H1 (cell line): ENCODE measurements around the gene BCL6B. TPM values are rescaled to one million over a fixed set of nuclear protein-coding genes. Genes with fewer than 3 reads are reported as not detected.
A peak's percentile ranks its signal among the peaks of the same experiment; 100 is the strongest.

Experiments
- CTCF ChIA-PET: fragments of 300-600 bp; sonication (Branson Sonifier 250); formaldehyde crosslinking; loops from one replicate; lab custom pipeline; 2021; ENCODE audit not compliant: partially characterized antibody; lab: Charles Lee
- POLR2A ChIA-PET: fragments of 300-600 bp; sonication (Branson Sonifier 250); formaldehyde crosslinking; loops from one replicate; lab custom pipeline; 2021; ENCODE audit warnings: inconsistent platforms; ENCODE audit not compliant: partially characterized antibody; lab: Charles Lee
- DNase-seq, 2 experiments: peaks; one replicate each; pipeline versions ENCODE4 v3.0.0 to v3.0.0-alpha.2; 2010 to 2022; ENCODE audit warnings: low spot score in 2 of 2, low read depth in 1 of 2, mixed read lengths in 1 of 2
- FAIRE-seq: peaks from 2 replicates; lab custom pipeline; 2011; peaks lifted over from hg19 to GRCh38; lab: Jason Lieb, UNC
- H2AFZ ChIP-seq: 2 replicates; pipeline ENCODE4 v1.8.1; 2012; ENCODE audit warnings: low read length, inconsistent platforms
- H2AK5ac ChIP-seq: 2 replicates; pipeline ENCODE4 v1.6.1; 2013; ENCODE audit warnings: low read depth, low read length
- H2BK120ac ChIP-seq: replicated peaks from 2 replicates; pipeline ENCODE3; 2013; ENCODE audit warnings: low read depth, low read length, inconsistent platforms
- H2BK12ac ChIP-seq: 2 replicates; pipeline ENCODE4 v1.6.1; 2013; ENCODE audit warnings: low read depth, low read length
- H2BK15ac ChIP-seq: 2 replicates; pipeline ENCODE4 v1.6.1; 2013; ENCODE audit warnings: low read length
- H2BK20ac ChIP-seq: 2 replicates; pipeline ENCODE4 v1.6.1; 2013; ENCODE audit warnings: low read length
- H2BK5ac ChIP-seq: 2 replicates; pipeline ENCODE4 v1.6.1; 2013; ENCODE audit warnings: low read depth, low read length
- H3K14ac ChIP-seq: 2 replicates; pipeline ENCODE4 v1.6.1; 2013; ENCODE audit warnings: inconsistent platforms; ENCODE audit not compliant: insufficient read length
- H3K18ac ChIP-seq: 2 replicates; pipeline ENCODE4 v1.6.1; 2013; ENCODE audit warnings: low read length; ENCODE audit errors: extremely low read depth
- H3K23ac ChIP-seq: 2 replicates; pipeline ENCODE4 v1.6.1; 2013; ENCODE audit warnings: inconsistent platforms; ENCODE audit not compliant: insufficient read length
- H3K23me2 ChIP-seq: 2 replicates; pipeline ENCODE4 v1.6.1; 2013; ENCODE audit warnings: low read depth, low read length
- H3K27ac ChIP-seq: 2 replicates; pipeline ENCODE4 v1.6.1; 2011; ENCODE audit warnings: low read depth, low read length, inconsistent platforms
- H3K27me3 ChIP-seq, 4 experiments: replicated peaks in 1 of 4; 1 replicate in 1 of 4; 2 replicates in 3 of 4; pipeline versions ENCODE4 v1.6.1 to v1.8.1; 2011 to 2013; ENCODE audit warnings: low read length in 3 of 4, mild to moderate bottlenecking in 3 of 4, inconsistent platforms in 2 of 4, mixed read lengths in 2 of 4, moderate library complexity in 1 of 4; ENCODE audit not compliant: control insufficient read depth in 3 of 4, insufficient read depth in 3 of 4; ENCODE audit errors: extremely low read depth in 1 of 4
- H3K36me3 ChIP-seq, 4 experiments: 2 replicates each; pipeline versions ENCODE4 v1.6.1 to v1.8.1; 2011 to 2013; ENCODE audit warnings: mild to moderate bottlenecking in 4 of 4, low read length in 3 of 4, moderate library complexity in 2 of 4, control low read depth in 1 of 4, inconsistent platforms in 1 of 4; ENCODE audit not compliant: insufficient read depth in 4 of 4, control insufficient read depth in 2 of 4
- H3K4ac ChIP-seq: replicated peaks from 2 replicates; pipeline ENCODE3; 2013; ENCODE audit warnings: low read length, low read depth, mixed read lengths, inconsistent platforms; ENCODE audit not compliant: insufficient read length
- H3K4me1 ChIP-seq, 4 experiments: replicated peaks in 1 of 4; 1 replicate in 1 of 4; 2 replicates in 3 of 4; pipeline versions ENCODE4 v1.6.1 to v1.8.1; 2011 to 2013; ENCODE audit warnings: low read length in 3 of 4, inconsistent platforms in 2 of 4, mixed read lengths in 1 of 4; ENCODE audit not compliant: insufficient read depth in 4 of 4, control insufficient read depth in 3 of 4
- H3K4me2 ChIP-seq, 2 experiments: 2 replicates each; pipeline versions ENCODE4 v1.6.1 to v1.8.1; 2011 to 2013; ENCODE audit warnings: low read depth in 2 of 2, low read length in 2 of 2, control low read depth in 1 of 2, inconsistent platforms in 1 of 2, mild to moderate bottlenecking in 1 of 2; ENCODE audit not compliant: insufficient read depth in 1 of 2
- H3K4me3 ChIP-seq, 4 experiments: fragments of 200-600, 300-600 bp in 1 of 4; sonication (generic), shearing (Covaris generic), sonication (Bioruptor Twin) in 1 of 4; 2 replicates each; pipeline versions ENCODE4 v1.5.1 to v1.8.1; 2011 to 2016; ENCODE audit warnings: low read length in 4 of 4, low read depth in 3 of 4, control low read depth in 2 of 4, inconsistent platforms in 2 of 4, mild to moderate bottlenecking in 2 of 4, mixed read lengths in 1 of 4, moderate library complexity in 1 of 4; ENCODE audit not compliant: insufficient read depth in 2 of 4; ENCODE audit errors: extremely low read depth in 1 of 4
- H3K56ac ChIP-seq: replicated peaks from 2 replicates; pipeline ENCODE3; 2013; ENCODE audit warnings: low read depth, mild to moderate bottlenecking, mixed read lengths, low read length, inconsistent platforms; ENCODE audit not compliant: insufficient read length
- H3K79me1 ChIP-seq: 2 replicates; pipeline ENCODE4 v1.6.1; 2013; ENCODE audit warnings: low read depth, low read length, control low read depth
- H3K79me2 ChIP-seq, 2 experiments: 2 replicates each; pipeline versions ENCODE4 v1.6.1 to v1.8.1; 2012 to 2013; ENCODE audit warnings: low read length in 2 of 2, mild to moderate bottlenecking in 2 of 2, inconsistent platforms in 1 of 2; ENCODE audit not compliant: insufficient read depth in 2 of 2, control insufficient read depth in 1 of 2
- H3K9ac ChIP-seq, 4 experiments: replicated peaks in 1 of 4; 1 replicate in 1 of 4; 2 replicates in 3 of 4; pipeline versions ENCODE4 v1.6.1 to v1.8.1; 2011 to 2013; ENCODE audit warnings: low read depth in 3 of 4, low read length in 3 of 4, control low read depth in 2 of 4, mild to moderate bottlenecking in 2 of 4, moderate library complexity in 2 of 4, inconsistent platforms in 1 of 4; ENCODE audit errors: extremely low read depth in 1 of 4
- H3K9me3 ChIP-seq, 2 experiments: 2 replicates each; pipeline versions ENCODE4 v1.6.1 to v1.8.1; 2012 to 2013; ENCODE audit warnings: mild to moderate bottlenecking in 2 of 2, moderate library complexity in 2 of 2, control low read depth in 1 of 2, inconsistent platforms in 1 of 2, low read depth in 1 of 2, low read length in 1 of 2, mixed read lengths in 1 of 2; ENCODE audit not compliant: insufficient read depth in 2 of 2
- H4K20me1 ChIP-seq, 2 experiments: replicated peaks in 1 of 2; 2 replicates each; pipeline versions ENCODE3 to v1.8.1; 2011 to 2013; ENCODE audit warnings: inconsistent platforms in 2 of 2, low read length in 2 of 2, mild to moderate bottlenecking in 1 of 2; ENCODE audit not compliant: insufficient read depth in 2 of 2, control insufficient read depth in 1 of 2
- H4K5ac ChIP-seq: 2 replicates; pipeline ENCODE4 v1.6.1; 2013; ENCODE audit warnings: low read length, low read depth, mixed read lengths, inconsistent platforms; ENCODE audit not compliant: insufficient read length
- H4K8ac ChIP-seq: 2 replicates; pipeline ENCODE4 v1.8.0; 2013; ENCODE audit warnings: mild to moderate bottlenecking, moderate library complexity, low read length, inconsistent platforms; ENCODE audit not compliant: insufficient read depth; ENCODE audit errors: extremely low read depth
- H4K91ac ChIP-seq: replicated peaks from 2 replicates; pipeline ENCODE3; 2013; ENCODE audit warnings: low read length, mixed read lengths, inconsistent platforms; ENCODE audit not compliant: insufficient read length
- NRF1 ChIP-seq: IDR thresholded peaks from 2 replicates; pipeline ENCODE4 v1.6.1; 2011; ENCODE audit warnings: mild to moderate bottlenecking, low read depth, low read length, improper control_type of control experiment
- RNF2 ChIP-seq: fragments of 200-900, 300-1000 bp; sonication (generic); IDR thresholded peaks from 2 replicates; pipeline ENCODE4 v1.7.1; 2016; ENCODE audit warnings: borderline replicate concordance, low read depth, mild to moderate bottlenecking, antibody characterized with exemption, low read length; ENCODE audit not compliant: poor library complexity, severe bottlenecking; ENCODE audit errors: missing control alignments
- WGBS, 2 experiments: shearing (Covaris generic) in 1 of 2; methylation state at CpG; one replicate each; pipeline versions ENCODE4 v1.1.6 to v1.1.7; 2013 to 2015; ENCODE audit warnings: low lambda C conversion rate in 2 of 2, mixed read lengths in 2 of 2, inconsistent platforms in 1 of 2, low coverage in 1 of 2, missing lambda C conversion rate in 1 of 2; ENCODE audit not compliant: insufficient replicate concordance in 2 of 2, insufficient coverage in 1 of 2, insufficient read length in 1 of 2; ENCODE audit errors: extremely low coverage in 1 of 2, missing lambda C conversion rate in 1 of 2; 5-methylcytosine and 5-hydroxymethylcytosine counted together
- polyA plus RNA-seq, 7 experiments: library from polyadenylated mRNA; depleted of rRNA in 3 of 7; stranded (reverse) in 5 of 7; unstranded in 2 of 7; fragments of >200 nt in 5 of 7; fragments of 200-250 nt in 2 of 7; gene quantifications; 1 replicate in 5 of 7; 2 replicates in 1 of 7; 4 replicates in 1 of 7; pipeline versions ENCODE4 v1.2.1 to v1.2.3, GENCODE V29; 2011 to 2013; ENCODE audit warnings: missing spikeins in 2 of 7, mixed read lengths in 2 of 7
- total RNA-seq: library from RNA; stranded (reverse); fragmentation: NEBNext Ultra II Directional; extraction: Animal tissue kit (Norgen Biotek cat#: 25700); gene quantifications from 2 replicates; pipeline ENCODE4 v1.2.1, GENCODE V29; 2021
- TF ChIP-seq, protein P1 (sequence below): IDR thresholded peaks from 2 replicates; pipeline ENCODE4 v1.6.1; 2011; ENCODE audit warnings: low read depth, mild to moderate bottlenecking, low read length; ENCODE audit not compliant: insufficient read depth
- TF ChIP-seq, protein P2 (sequence below): IDR thresholded peaks from 2 replicates; pipeline ENCODE4 v1.6.1; 2011; ENCODE audit warnings: low read length, improper control_type of control experiment

Gene BCL6B
- total and polyA plus RNA-seq, 2 of the 8 experiments (the other 6 are each of a cell fraction or from before 2014, with no cell fraction given) = 6.6 to 8.7 TPM

DNA sequence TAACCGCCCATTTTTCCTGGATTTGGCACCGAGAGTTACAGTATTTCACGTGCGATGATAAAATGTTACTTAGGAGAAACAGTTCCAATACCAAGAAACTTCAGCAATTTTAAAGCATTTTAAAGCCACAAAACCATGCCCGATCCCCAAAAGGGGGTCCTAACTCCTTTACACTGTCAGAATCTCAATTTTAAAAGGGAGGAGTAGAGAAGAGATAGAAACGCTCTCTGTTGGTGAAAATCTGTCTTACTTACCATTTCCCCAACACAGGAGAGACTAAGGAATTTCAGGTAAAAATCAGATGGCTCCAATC lies 11.0 kb upstream of the BCL6B start:
- CTCF ChIA-PET = interaction anchor here (1.5 kb wide), 1 partner anchor 10 kb away, joined by 8 read pairs; no protein-coding TSS in a partner anchor
- 15% methylated on average over 6 of the region's 6 CpGs; no CpG with 5 or more reads in 1 of the 2 experiments for WGBS, 2 experiments
- Histone ChIP-seq H4K8ac (no peak overlapping the region), H4K91ac (no peak overlapping the region), H3K4ac (no peak overlapping the region), H3K23me2 (peaks cover 14% of the 10 kb centered on the region), H2BK12ac (no peak overlapping the region; the same call in 1 of the 2 replicates), H3K27ac (peak overlapping the region; percentile 100), H2AFZ (peak overlapping the region; percentile 99), H3K79me2 (peaks cover 0 to 38% of the 10 kb centered on the region in 2 experiments; a peak in 3 of 4 replicates), H2AK5ac (no peak overlapping the region), H3K36me3 (no peaks in the 10 kb centered on the region; a peak in 1 of 8 replicates), H4K20me1 (peaks cover 2 to 3% of the 10 kb centered on the region in 2 experiments), H3K79me1 (peaks cover 7% of the 10 kb centered on the region; the same call in 1 of the 2 replicates), H4K5ac (no peak overlapping the region), H3K4me3 (peak overlapping the region; percentile 86 to 100 (median 88)), H3K23ac (no peak overlapping the region), H2BK5ac (peak overlapping the region; percentile 92; the same call in 1 of the 2 replicates), H3K4me1 (peaks cover 0 to 19% (median 11%) of the 10 kb centered on the region in 4 experiments; a peak in 6 of 7 replicates), H2BK20ac (no peak overlapping the region), H3K4me2 (peak overlapping the region; percentile 66 to 96), H3K56ac (no peak overlapping the region), H3K14ac (no peak overlapping the region), H3K9ac (peak overlapping the region in 3 of 4 experiments; percentile 97 to 99 (median 99); a peak in 5 of 7 replicates), H2BK120ac (no peak overlapping the region), H3K27me3 (no peaks in the 10 kb centered on the region), H3K9me3 (no peaks in the 10 kb centered on the region), H2BK15ac (no peak overlapping the region), H3K18ac (no peak overlapping the region)
- DNase-seq (no peak), FAIRE-seq (no peak)
- no peak for TF ChIP-seq NRF1
- TF ChIP-seq, protein P1, sequence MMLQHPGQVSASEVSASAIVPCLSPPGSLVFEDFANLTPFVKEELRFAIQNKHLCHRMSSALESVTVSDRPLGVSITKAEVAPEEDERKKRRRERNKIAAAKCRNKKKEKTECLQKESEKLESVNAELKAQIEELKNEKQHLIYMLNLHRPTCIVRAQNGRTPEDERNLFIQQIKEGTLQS = no peak
- TF ChIP-seq RNF2 = no peak
- TF ChIP-seq, protein P2, sequence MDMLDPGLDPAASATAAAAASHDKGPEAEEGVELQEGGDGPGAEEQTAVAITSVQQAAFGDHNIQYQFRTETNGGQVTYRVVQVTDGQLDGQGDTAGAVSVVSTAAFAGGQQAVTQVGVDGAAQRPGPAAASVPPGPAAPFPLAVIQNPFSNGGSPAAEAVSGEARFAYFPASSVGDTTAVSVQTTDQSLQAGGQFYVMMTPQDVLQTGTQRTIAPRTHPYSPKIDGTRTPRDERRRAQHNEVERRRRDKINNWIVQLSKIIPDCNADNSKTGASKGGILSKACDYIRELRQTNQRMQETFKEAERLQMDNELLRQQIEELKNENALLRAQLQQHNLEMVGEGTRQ = no peak
- POLR2A ChIA-PET = interaction anchor here (1.0 to 1.6 kb wide), 3 partner anchors 9 to 16 kb away, joined by 3 to 13 read pairs (median 5); partner anchors contain the start of genes ALOX12 and BCL6B
